ENCODE results near the gene RHBDL2. TPM values are rescaled to one million over a fixed set of nuclear protein-coding genes. Genes with fewer than 3 reads are reported as not detected.

RHBDL2 gene
- total and polyA plus RNA-seq, 2 of the 13 experiments (the other 11 are each of a cell fraction or from before 2014, with no cell fraction given): 3.3 to 5.4 TPM

- Histone ChIP-seq H4K20me1 (ENCODE audit: insufficient read depth, low read length) (no peaks in the 10 kb centered on the region), H3K4me1 (ENCODE audit: insufficient read depth, low read length) (no peaks in the 10 kb centered on the region), H3K27ac (ENCODE audit: extremely low read length, insufficient read depth, low read length) (no peak within 1 kb of the TSS), H3K9ac (ENCODE audit: insufficient read depth, low read depth, low read length) (no peak within 1 kb of the TSS), H3K27me3 (ENCODE audit: control insufficient read depth in 1 of 2, insufficient read depth in 2 of 2, low read length in 2 of 2) (no peaks in the 10 kb centered on the region), H2AFZ (ENCODE audit: low read length) (no peak within 1 kb of the TSS), H3K4me3 (replicated peaks in 1 of 3; ENCODE audit: insufficient read depth in 1 of 3, low read depth in 2 of 3, low read length in 3 of 3) (no peak within 1 kb of the TSS), H3K79me2 (ENCODE audit: insufficient read depth, low read length) (no peaks in the 10 kb centered on the region), H3K4me2 (ENCODE audit: low read depth, low read length) (no peak within 1 kb of the TSS), H3K36me3 (replicated peaks in 1 of 2; ENCODE audit: control insufficient read depth in 1 of 2, insufficient read depth in 2 of 2, low read length in 2 of 2) (no peaks in the 10 kb centered on the region), H3K9me3 (ENCODE audit: low read length) (no peaks in the 10 kb centered on the region)
- POLR2A ChIA-PET: no interaction called here
- DNase-seq (ENCODE audit: low spot score) (no peak), FAIRE-seq (no peak), ATAC-seq (no peak)
- intact Hi-C loops (cut with micrococcal nuclease; ENCODE audit: unreplicated experiment): no loop called here
- no TSS peak for BruUV-seq (replicated peaks)
- in situ Hi-C loops (cut with HindIII; ENCODE audit: extremely low pct_ligation_motif_present, low pct_unique_long_range_greater_than_20kb): no loop called here
- CTCF ChIA-PET (ENCODE audit: low intra/inter-chr PET ratio, low total read pairs): no interaction called here
- TF ChIP-seq RARG (CRISPR knock-in tag; IDR thresholded peaks at IDR 0.05; ENCODE audit: low read depth) (no peak), SP4 (CRISPR knock-in tag; IDR thresholded peaks at IDR 0.05) (no peak), MIXL1 (CRISPR knock-in tag; IDR thresholded peaks at IDR 0.05) (no peak), NCOA2 (CRISPR knock-in tag; IDR thresholded peaks at IDR 0.05) (no peak), EP300 (IDR thresholded peaks at IDR 0.05; ENCODE audit: low read depth in 2 of 2, low read length in 2 of 2) (no peak), EP300 (CRISPR knock-in tag; IDR thresholded peaks at IDR 0.05; ENCODE audit: borderline replicate concordance) (no peak), ZNF609 (CRISPR knock-in tag; IDR thresholded peaks at IDR 0.05; ENCODE audit: borderline replicate concordance) (no peak), GPN1 (CRISPR knock-in tag; IDR thresholded peaks at IDR 0.05; ENCODE audit: borderline replicate concordance) (no peak), ARNTL (CRISPR knock-in tag; IDR thresholded peaks at IDR 0.05) (no peak), HOXA9 (CRISPR knock-in tag; IDR thresholded peaks at IDR 0.05; ENCODE audit: borderline replicate concordance) (no peak), HNRNPL (IDR thresholded peaks at IDR 0.05; ENCODE audit: low read depth, low read length) (no peak), ZNF737 (CRISPR knock-in tag; IDR thresholded peaks at IDR 0.05; ENCODE audit: borderline replicate concordance) (no peak), CCAR2 (optimal IDR thresholded peaks at IDR 0.05; ENCODE audit: low read depth, low read length) (no peak)
- TF ChIP-seq, protein P1, sequence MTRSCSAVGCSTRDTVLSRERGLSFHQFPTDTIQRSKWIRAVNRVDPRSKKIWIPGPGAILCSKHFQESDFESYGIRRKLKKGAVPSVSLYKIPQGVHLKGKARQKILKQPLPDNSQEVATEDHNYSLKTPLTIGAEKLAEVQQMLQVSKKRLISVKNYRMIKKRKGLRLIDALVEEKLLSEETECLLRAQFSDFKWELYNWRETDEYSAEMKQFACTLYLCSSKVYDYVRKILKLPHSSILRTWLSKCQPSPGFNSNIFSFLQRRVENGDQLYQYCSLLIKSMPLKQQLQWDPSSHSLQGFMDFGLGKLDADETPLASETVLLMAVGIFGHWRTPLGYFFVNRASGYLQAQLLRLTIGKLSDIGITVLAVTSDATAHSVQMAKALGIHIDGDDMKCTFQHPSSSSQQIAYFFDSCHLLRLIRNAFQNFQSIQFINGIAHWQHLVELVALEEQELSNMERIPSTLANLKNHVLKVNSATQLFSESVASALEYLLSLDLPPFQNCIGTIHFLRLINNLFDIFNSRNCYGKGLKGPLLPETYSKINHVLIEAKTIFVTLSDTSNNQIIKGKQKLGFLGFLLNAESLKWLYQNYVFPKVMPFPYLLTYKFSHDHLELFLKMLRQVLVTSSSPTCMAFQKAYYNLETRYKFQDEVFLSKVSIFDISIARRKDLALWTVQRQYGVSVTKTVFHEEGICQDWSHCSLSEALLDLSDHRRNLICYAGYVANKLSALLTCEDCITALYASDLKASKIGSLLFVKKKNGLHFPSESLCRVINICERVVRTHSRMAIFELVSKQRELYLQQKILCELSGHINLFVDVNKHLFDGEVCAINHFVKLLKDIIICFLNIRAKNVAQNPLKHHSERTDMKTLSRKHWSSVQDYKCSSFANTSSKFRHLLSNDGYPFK (CRISPR knock-in tag; IDR thresholded peaks at IDR 0.05; ENCODE audit: borderline replicate concordance): no peak
- TF ChIP-seq, protein P2, sequence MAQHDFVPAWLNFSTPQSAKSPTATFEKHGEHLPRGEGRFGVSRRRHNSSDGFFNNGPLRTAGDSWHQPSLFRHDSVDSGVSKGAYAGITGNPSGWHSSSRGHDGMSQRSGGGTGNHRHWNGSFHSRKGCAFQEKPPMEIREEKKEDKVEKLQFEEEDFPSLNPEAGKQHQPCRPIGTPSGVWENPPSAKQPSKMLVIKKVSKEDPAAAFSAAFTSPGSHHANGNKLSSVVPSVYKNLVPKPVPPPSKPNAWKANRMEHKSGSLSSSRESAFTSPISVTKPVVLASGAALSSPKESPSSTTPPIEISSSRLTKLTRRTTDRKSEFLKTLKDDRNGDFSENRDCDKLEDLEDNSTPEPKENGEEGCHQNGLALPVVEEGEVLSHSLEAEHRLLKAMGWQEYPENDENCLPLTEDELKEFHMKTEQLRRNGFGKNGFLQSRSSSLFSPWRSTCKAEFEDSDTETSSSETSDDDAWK (CRISPR knock-in tag; IDR thresholded peaks at IDR 0.05): no peak
- TF ChIP-seq, protein P3, sequence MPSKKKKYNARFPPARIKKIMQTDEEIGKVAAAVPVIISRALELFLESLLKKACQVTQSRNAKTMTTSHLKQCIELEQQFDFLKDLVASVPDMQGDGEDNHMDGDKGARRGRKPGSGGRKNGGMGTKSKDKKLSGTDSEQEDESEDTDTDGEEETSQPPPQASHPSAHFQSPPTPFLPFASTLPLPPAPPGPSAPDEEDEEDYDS (CRISPR knock-in tag; IDR thresholded peaks at IDR 0.05): no peak
Observed at GRCh38 chr1:38881487-38881886, 60.1 kb downstream of the RHBDL2 start, which contains the start of gene GJA9. Gene GJA9, minus strand, starts transcription at chr1:38881587. Its CDS starts 5,489 bp downstream, at chr1:38876098.
